NCI-H446 treated with DMSO at 0.1 percent for 48 hours (cell line): ENCODE measurements around the gene CNTNAP2.
"Not testable (repeated sequence)": the region's sequence is repeated elsewhere in the genome, so short reads cannot be mapped to it uniquely, and the experiment has no call there.

ENCODE experiments used
- DNase-seq: peaks from one replicate; lab custom pipeline; 2025; lab: John Stamatoyannopoulos, UW

Gene CNTNAP2

DNA sequence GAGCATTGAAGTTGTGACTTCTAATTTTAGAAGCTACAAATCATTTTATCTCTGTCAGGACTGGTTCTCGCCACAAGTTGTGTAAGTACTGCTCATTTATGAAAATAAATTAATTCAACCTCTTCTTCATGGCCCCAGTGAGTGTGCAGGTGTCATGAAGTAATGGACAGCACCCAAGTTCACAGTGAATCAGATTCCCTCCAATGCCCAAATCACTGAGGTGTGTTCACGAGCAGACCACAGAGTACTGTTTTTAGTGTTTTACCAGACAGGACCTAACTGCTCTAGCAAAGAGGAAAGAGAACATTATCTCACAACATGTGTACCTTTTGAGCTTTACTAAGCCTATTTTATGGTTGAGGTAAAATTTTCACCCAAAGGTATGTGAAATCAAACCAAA lies 980.0 kb downstream of the CNTNAP2 start:
- DNase-seq: no peak

GRCh38 chr7:147103224-147103623 lies 986.6 kb downstream of the CNTNAP2 start:
- DNase-seq: no peak

GRCh38 chr7:147106746-147107145 lies 990.1 kb downstream of the CNTNAP2 start:
- DNase-seq: no peak

- DNase-seq: not testable (repeated sequence)
Observed at GRCh38 chr7:147114525-147114924, 997.9 kb downstream of the CNTNAP2 start.

DNA sequence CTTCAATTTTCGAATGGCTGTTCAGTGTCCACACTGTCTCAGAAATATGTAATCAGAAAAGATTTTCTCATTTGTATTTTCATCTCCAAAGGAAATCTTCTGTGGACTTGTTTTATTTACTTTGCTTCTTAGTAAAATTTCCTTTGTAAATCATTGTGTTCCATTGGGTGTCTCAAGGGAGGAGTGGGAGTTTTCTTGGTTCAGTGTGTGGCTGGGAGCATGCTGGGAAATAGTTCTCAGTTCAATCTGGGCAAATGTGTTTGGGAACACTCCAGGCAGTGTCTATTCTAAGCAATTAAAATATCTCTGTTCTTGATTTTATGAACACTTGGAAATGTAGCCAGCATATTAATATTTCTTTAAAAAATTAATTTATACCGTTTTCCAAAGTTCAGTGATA lies 1019.8 kb downstream of the CNTNAP2 start:
- DNase-seq: no peak

GRCh38 chr7:147145194-147145593 lies 1028.6 kb downstream of the CNTNAP2 start:
- DNase-seq: no peak

- no peak for DNase-seq
Observed at GRCh38 chr7:147146169-147146568, 1029.6 kb downstream of the CNTNAP2 start.

DNA sequence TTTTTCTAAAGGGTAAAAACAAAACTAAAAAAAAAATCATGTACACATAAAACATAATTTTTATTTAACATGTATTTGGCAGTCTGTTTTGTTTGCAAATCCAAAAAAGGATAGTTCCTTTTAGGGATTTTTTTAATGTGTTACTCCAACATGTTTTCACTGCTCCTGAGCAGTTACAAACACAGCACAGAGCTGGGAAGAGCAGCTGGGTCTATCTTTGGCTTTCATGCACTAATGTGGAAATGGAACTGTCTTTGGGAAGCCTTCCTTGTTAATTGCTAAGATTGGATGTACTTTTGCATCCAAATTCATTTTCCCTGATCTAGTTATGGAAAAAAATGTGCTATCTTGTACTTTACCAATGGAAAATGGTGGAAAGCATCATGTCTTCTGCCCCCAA lies 1035.1 kb downstream of the CNTNAP2 start:
- no peak for DNase-seq

- DNase-seq: no peak
Observed at GRCh38 chr7:147153571-147153970, 1037.0 kb downstream of the CNTNAP2 start.

DNA sequence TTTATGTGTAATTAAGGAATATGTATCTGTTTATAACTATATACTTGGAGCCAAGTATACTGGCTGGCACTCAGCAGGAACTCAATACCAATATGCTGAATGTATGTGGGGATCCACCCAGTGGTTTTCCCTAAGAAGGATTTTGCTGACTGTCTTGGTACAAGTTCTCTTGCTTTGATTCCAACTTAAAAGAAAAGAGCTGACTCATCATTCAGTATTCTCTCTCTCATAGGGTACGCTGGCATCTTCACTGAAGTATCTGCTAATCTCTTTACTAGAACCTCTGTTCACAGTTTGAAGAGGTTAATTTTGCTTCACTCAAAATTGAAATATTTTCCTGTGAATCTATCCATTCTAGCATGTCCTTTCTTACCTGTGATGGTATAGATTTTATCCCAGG lies 1044.8 kb downstream of the CNTNAP2 start:
- no peak for DNase-seq

GRCh38 chr7:147170341-147171012 lies 1053.9 kb downstream of the CNTNAP2 start:
- no peak for DNase-seq

- no peak for DNase-seq
Observed at GRCh38 chr7:147171013-147171391, 1054.4 kb downstream of the CNTNAP2 start.

GRCh38 chr7:147173883-147174282 lies 1057.3 kb downstream of the CNTNAP2 start:
- DNase-seq: no peak

- no peak for DNase-seq
Observed at GRCh38 chr7:147182874-147183273, 1066.3 kb downstream of the CNTNAP2 start.

DNA sequence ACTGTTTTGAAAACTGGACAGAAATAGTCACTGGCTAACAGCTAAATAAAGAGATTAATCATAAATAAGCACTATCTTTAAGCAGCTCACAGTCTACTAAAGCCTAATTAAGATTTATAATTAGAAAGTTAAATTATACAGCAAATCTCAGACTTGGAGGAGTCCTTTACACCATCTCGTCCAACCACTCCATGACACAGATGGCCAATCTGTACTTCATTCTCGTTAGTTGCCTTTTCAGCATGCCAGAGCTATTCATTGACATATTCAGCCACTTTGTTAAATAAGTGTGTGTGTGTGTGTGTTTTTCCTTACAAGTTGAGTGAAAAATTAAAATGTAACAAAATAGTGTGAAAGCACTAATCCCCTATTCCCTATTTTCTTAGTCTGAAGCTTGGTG lies 1066.7 kb downstream of the CNTNAP2 start:
- peak; percentile 23 for DNase-seq

DNA sequence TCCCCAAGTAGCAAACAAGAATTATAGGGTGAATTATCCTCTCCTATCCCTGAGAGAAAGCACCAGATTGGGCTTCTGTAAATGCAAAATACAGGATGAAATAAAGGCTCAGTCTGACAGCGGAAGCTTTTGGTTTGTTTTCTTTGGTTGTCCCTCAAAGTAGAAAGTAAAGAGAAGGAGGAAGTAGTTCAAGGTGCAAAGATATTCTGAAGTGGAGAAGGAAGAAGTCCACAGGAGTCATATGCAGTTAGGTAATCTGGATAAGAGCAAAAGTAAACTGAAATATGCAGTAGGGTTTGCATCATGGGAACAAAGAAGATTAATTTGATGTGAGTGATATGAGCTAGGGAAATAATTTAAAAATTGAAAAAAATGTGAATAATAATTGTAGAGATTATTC lies 1071.9 kb downstream of the CNTNAP2 start:
- no peak for DNase-seq

DNA sequence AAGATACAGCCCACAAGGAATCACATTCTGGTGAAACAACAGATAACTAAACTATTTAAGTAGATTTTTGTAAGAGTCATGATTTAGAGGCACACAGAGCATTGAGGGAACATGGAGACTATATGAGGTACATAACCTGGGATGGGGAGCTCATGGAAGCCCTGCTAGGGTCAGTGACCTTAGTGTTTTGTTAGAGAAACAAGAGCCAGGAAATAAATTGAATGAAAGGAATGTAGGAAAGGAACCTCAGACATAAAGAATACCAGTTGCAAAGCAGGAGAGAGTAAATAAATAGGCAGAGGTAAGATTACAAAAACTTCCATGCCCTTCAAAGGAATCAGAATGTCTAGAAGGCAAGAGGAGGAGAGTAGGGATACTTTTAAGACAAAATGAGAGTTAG lies 1076.9 kb downstream of the CNTNAP2 start:
- no peak for DNase-seq

DNA sequence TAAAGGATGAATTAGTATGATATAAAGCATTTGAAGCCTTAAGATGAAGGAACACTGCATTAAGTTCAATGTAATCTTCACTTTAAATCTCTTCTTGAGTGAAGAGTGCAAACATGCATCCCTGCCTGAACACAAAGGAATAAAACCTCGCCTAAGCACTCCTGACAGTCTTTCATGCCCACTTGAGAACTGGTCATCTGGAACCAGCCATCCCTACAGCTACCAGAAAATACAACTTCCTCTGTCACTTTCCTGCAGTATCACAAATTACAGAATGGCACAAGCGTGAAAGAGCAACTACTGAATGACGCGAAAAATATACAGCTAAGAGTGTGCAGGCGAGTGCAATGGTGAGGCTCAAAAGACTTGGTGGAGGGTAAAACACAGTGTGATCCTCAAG lies 1079.9 kb downstream of the CNTNAP2 start:
- DNase-seq: no peak

- DNase-seq: no peak
Observed at GRCh38 chr7:147197006-147197405, 1080.4 kb downstream of the CNTNAP2 start.

DNA sequence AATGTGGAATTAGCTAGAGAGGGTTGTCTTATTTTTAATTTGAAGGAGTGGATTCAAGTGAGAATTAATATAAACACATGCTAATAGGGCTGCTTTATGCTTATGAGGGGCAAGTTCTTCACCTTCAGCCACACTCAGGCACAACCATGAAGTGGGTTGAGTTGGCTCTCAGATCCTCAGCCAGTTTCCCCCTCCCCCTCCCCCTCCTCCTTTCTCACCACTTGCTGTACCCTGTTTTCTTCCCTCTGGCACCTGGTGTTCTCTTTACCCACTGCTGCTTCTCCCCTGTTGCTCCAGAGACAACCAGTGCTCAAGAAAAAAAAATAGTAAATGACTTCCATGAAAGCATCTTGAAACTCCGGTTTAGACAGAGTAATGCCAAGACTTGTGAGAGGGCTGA lies 1083.3 kb downstream of the CNTNAP2 start:
- DNase-seq: no peak

DNA sequence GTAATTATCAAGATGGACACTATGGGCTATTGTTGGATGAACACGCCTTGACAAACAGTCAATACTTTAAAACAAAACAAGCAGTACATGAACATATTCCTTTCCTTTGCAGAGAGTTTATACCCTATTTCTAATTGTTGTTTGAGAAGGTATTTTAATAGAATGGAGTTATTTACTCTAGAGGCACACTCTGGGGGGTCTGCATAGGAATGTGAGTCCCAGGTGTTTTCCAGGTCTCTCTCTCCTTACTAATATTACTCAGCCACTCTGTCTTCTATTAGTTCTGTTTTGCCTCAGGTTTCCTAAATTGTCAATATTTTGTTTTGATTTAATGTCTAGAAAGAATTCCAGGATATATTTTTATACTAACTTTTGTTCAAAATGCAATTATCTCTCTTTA lies 1091.4 kb downstream of the CNTNAP2 start:
- DNase-seq: no peak

- no peak for DNase-seq
Observed at GRCh38 chr7:147231275-147231674, 1114.7 kb downstream of the CNTNAP2 start.

GRCh38 chr7:147235645-147236382 lies 1119.2 kb downstream of the CNTNAP2 start:
- no peak for DNase-seq

DNA sequence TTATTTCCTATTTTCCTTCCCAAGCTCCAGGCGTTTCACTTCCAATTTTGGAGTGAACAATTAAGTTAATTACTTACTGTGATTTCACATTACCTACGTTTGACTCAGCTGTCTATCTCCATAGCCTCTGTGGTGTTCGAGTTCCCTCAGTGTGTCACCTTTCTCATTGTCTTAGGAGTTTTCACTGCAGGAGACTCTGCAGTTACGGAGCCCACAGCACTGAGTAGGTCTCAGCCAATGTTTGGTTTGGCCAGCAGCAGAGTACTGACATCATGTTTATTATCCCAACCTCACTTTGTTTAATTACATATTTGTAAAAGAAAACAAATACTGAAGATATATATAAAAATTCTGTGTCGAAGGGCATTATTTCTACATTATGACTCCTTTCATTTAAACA lies 1123.9 kb downstream of the CNTNAP2 start:
- no peak for DNase-seq
